Lower leg skin (tissue), 4 donors: ENCODE data around the gene UPF1. TPM values are rescaled to one million over a fixed set of nuclear protein-coding genes. Genes with fewer than 3 reads are reported as not detected.
"Not testable (repeated sequence)": the region's sequence is repeated elsewhere in the genome, so short reads cannot be mapped to it uniquely, and the experiment has no call there.

Experiments
- DNase-seq, 2 donors: peaks; one replicate each; pipeline ENCODE4 v3.0.0-alpha.2; 2019; ENCODE audit warnings: low spot score in 2 of 2
- H3K4me3 ChIP-seq: fragments of 200-600 bp; sonication (generic); 2 replicates; pipeline ENCODE4 v1.5.1; 2017; ENCODE audit warnings: mild to moderate bottlenecking, low read depth; ENCODE audit not compliant: poor library complexity, severe bottlenecking
- CTCF ChIP-seq, 3 donors: fragments of 450-650 bp; IDR thresholded peaks; one replicate each; pipeline ENCODE4 v1.5.1; 2016; ENCODE audit warnings: antibody characterized with exemption in 3 of 3, mild to moderate bottlenecking in 3 of 3, moderate library complexity in 2 of 3
- POLR2A ChIP-seq, 2 donors: fragments of 450-650 bp; IDR thresholded peaks; one replicate each; pipeline ENCODE4 v1.6.1; 2016 to 2017; ENCODE audit warnings: antibody characterized with exemption in 2 of 2, mild to moderate bottlenecking in 1 of 2, moderate library complexity in 1 of 2
- WGBS, 2 donors: methylation state at CpG; one replicate each; pipeline ENCODE4 v1.1.5; 2018; 5-methylcytosine and 5-hydroxymethylcytosine counted together
- intact Hi-C: fragments of 100-400 bp; cut with DNase I; formaldehyde crosslinking; loops from one replicate; pipeline ENCODE4 v1.15.0; 2023; ENCODE audit warnings: low total_unique reads
- total RNA-seq, 4 donors: library from RNA; depleted of rRNA; stranded (reverse); fragments of >200 nt; gene quantifications; one replicate each; pipeline ENCODE4 v1.1.0, GENCODE V29; 2016

The UPF1 gene
- total RNA-seq, 4 donors from 2014 or later, result 91.6 to 116 (median 102) TPM

- intact Hi-C loops, result no loop called here
- no peak overlapping the region for H3K4me3 ChIP-seq
- WGBS, 2 donors, result 87 to 94% methylated on average over 5 of the region's 5 CpGs
Measured at GRCh38 chr19:18803550-18804138, 28.1 kb upstream of the UPF1 start.

DNA sequence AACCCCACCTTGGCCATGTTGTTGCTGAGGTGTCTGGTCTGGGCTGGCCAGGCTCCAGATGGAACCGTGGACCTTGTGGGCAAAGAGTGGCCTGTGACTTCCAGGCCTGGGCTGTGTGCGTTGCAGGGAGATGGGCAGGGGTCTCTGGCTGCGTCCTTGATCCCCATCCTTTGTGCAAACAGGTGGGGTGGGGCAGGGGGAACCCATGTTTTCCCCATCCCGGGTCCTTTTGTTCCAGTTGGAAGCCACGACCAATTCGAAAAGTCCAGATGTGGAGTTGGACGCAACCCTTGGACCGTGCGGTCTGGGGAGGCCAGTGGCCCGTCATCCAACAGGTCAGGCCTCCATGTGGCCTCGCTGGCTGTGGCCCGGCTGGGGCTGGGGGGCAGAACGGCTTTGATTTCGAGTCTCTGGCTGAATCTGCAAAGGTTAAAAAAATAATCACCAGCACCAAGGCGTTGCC lies 27.6 kb upstream of the UPF1 start:
- no peak for DNase-seq
- 92 to 93% methylated on average over 14 to 15 of the region's 15 CpGs for WGBS, 2 donors
- TF ChIP-seq POLR2A (IDR thresholded peaks at IDR 0.05), result no peak
- intact Hi-C loops, result no loop called here
- H3K4me3 ChIP-seq, result no peak overlapping the region

More at GRCh38 chr19:18803550-18804138, 28.1 kb upstream of the UPF1 start:
- no peak for TF ChIP-seq POLR2A (IDR thresholded peaks at IDR 0.05)
- TF ChIP-seq CTCF (IDR thresholded peaks at IDR 0.05), result no peak
- no peak for DNase-seq

- no peak overlapping the region for H3K4me3 ChIP-seq
- intact Hi-C loops, result no loop called here
- WGBS, 2 donors, result 92 to 96% methylated on average over 8 of the region's 8 CpGs
- DNase-seq, result no peak
- TF ChIP-seq CTCF (IDR thresholded peaks at IDR 0.05), result no peak
- no peak for TF ChIP-seq POLR2A (IDR thresholded peaks at IDR 0.05)
Measured at GRCh38 chr19:18804643-18805042, 27.1 kb upstream of the UPF1 start.

DNA sequence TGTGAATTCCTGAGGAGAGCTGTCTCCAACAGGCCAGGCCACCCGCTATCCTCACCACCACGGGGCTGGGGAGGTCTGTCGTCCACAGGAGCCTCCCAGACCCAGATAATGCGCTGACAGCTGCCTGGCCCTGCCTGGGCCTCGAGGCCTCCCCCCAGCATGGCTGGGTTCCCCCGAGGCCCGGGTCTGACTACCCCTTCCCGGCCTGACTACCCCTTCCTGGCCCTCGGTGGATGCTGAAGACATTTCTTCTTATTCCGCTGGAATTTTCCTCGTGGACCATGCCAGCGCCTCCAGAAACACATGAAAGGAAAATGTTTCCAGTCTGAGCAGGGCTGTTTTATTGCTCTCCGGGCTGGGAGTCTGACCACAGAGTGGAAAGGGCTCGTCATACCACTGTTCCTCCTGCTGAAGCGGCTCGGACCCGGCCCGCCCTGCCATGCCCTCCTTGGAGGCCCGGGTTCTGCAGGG lies 23.9 kb upstream of the UPF1 start:
- intact Hi-C loops, result no loop called here
- TF ChIP-seq CTCF (IDR thresholded peaks at IDR 0.05) (no peak), POLR2A (IDR thresholded peaks at IDR 0.05) (no peak)
- no peak for DNase-seq
- WGBS, 2 donors, result 62 to 78% methylated on average over 19 of the region's 19 CpGs
- no peak overlapping the region for H3K4me3 ChIP-seq

- intact Hi-C loops, result no loop called here
- 26 to 37% methylated on average over 14 of the region's 14 CpGs for WGBS, 2 donors
- H3K4me3 ChIP-seq, result no peak overlapping the region
- peak; percentile 87 to 95 for DNase-seq
- TF ChIP-seq POLR2A (IDR thresholded peaks at IDR 0.05) (no peak), CTCF (IDR thresholded peaks at IDR 0.05) (no peak)
Measured at GRCh38 chr19:18809149-18809868, 22.4 kb upstream of the UPF1 start.

GRCh38 chr19:18811638-18812037 lies 20.1 kb upstream of the UPF1 start:
- H3K4me3 ChIP-seq, intact Hi-C loops, DNase-seq: not testable (repeated sequence)
- WGBS, 2 donors, result 98 to 99% methylated on average over 5 of the region's 5 CpGs
